Gastroesophageal sphincter (tissue), 3 donors: ENCODE data around the gene WDR27.
"Not testable (repeated sequence)": the region's sequence is repeated elsewhere in the genome, so short reads cannot be mapped to it uniquely, and the experiment has no call there.

Source experiments
- CTCF ChIP-seq, 4 experiments: fragments of 200-600 bp in 2 of 4; fragments of 450-650 bp in 2 of 4; sonication (generic) in 1 of 4; IDR thresholded peaks; one replicate each; pipeline ENCODE4 v1.5.1; 2017 to 2019; ENCODE audit warnings: antibody characterized with exemption in 4 of 4, mild to moderate bottlenecking in 2 of 4, moderate library complexity in 2 of 4
- EP300 ChIP-seq: sonication (generic); formaldehyde crosslinking; IDR thresholded peaks from one replicate; pipeline ENCODE4 v1.6.1; 2017; ENCODE audit warnings: antibody characterized with exemption, mild to moderate bottlenecking

GRCh38 chr6:169466256-169466655 lies 235.6 kb downstream of the WDR27 start:
- TF ChIP-seq CTCF (IDR thresholded peaks at IDR 0.05); EP300: not testable (repeated sequence)
